ENCODE results near the gene CATSPERD.
"Not testable (repeated sequence)": the region's sequence is repeated elsewhere in the genome, so short reads cannot be mapped to it uniquely, and the experiment has no call there.

The CATSPERD gene

DNA sequence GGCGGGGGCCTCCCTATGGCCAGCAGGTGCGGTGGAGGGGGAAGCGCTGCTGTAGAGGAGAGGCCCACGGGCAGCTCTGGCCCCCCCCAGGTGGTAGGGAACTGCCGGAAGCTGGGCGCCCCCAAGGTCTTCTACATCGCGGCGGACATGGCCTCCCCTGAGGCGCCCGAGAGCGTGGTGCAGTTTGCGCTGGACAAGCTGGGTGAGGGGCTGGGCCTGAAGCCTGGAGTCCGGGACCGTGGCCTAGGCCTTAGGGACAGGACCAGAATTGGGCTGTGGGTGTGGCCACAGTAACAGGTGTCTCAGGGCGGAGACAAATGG, 34.2 kb upstream of the CATSPERD start:
- no peak for DNase-seq (ENCODE audit: low read depth in 1 of 2, low spot score in 1 of 2)

DNA sequence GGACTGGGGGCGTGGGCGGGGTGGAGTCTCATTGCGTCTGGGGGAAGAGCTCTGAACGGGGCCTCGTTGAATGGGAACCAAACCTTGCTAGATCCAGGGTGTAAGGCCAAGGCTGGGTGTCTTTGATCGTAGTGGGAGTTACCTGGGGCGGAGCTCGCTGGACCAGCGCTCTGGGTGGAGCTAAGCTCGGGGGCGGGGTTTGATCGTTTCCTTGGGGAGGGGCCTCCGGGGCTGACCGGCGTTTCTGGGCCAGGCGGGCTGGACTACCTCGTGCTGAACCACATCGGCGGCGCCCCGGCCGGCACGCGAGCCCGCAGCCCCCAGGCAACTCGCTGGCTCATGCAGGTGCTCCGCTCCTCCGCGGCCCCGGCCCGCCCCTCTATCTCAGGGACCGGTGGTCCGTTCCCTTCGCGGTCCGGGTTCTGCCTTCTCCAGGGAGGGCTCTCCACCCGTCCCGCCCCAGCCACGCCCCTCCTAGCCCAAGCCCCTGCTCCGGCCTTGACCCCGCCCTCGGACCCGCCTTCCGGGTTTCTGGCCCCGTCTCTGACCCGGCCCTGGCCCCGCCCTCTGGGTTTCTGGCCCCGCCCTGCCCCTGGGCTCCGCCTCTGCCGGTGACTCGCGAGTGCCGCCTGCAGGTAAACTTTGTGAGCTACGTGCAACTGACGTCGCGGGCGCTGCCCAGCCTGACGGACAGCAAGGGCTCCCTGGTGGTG, 33.6 kb upstream of the CATSPERD start:
- peak; percentile 89 to 96 for DNase-seq (ENCODE audit: low read depth in 1 of 2, low spot score in 1 of 2)

DNA sequence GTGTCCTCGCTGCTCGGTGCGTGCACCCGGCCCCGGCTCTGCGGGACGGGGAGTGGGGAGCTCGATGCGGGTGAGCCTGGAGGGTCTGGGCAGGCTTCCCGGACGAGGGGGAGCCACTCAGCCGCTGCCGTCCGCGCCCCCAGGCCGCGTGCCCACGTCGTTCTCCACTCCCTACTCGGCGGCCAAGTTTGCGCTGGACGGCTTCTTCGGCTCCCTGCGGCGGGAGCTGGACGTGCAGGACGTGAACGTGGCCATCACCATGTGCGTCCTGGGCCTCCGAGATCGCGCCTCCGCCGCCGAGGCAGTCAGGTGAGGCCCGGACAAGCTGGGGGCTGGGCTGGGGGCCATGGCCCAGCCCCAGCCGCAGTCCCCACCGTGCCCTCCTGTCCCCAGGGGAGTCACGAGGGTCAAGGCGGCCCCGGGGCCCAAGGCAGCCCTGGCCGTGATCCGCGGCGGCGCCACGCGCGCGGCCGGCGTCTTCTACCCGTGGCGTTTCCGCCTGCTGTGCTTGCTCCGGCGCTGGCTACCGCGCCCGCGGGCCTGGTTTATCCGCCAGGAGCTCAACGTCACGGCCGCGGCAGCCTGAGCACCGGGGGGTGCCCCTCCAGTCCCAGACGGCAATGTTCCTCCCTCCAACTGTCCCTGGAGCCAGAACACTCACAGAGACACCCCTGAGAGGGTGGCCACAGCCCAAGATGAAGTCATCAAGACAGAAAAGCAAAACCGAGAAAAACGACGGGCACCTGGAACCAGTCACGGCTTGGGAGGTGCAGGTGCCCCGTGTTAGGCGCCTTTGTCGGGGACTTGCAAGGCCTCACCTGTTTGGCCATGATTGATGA, 32.9 kb upstream of the CATSPERD start:
- DNase-seq (ENCODE audit: low read depth in 1 of 2, low spot score in 1 of 2), result no peak

DNA sequence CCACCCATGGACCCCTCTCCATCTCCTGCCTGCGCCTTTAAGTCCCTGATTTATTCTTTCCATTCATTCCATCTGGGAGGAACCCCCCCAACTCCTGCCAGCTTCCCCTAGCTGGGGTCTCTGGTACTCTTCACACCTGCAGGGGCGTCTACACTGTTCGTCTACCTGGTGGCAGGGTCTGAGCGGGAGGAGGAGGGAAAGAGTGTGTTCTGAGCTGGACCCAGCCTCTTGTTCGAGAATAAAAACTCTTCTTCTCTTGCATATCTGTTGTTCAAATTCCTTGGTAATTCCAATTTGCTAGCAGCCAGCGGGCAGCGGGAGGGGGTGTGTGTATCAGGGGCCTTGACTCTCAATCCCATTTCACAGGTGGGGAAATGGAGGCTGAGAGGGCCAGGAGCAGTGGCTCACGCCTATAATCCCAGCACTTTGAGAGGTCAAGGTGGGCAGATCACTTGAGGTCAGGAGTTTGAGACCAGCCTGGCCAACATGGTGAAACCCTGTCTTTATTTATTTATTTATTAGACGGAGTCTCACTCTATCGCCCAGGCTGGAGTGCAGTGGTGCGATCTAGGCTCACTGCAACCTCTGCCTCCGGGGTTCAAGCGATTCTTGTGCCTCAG, 32.1 kb upstream of the CATSPERD start:
- not testable (repeated sequence) for DNase-seq (ENCODE audit: low read depth in 1 of 2, low spot score in 1 of 2)

DNA sequence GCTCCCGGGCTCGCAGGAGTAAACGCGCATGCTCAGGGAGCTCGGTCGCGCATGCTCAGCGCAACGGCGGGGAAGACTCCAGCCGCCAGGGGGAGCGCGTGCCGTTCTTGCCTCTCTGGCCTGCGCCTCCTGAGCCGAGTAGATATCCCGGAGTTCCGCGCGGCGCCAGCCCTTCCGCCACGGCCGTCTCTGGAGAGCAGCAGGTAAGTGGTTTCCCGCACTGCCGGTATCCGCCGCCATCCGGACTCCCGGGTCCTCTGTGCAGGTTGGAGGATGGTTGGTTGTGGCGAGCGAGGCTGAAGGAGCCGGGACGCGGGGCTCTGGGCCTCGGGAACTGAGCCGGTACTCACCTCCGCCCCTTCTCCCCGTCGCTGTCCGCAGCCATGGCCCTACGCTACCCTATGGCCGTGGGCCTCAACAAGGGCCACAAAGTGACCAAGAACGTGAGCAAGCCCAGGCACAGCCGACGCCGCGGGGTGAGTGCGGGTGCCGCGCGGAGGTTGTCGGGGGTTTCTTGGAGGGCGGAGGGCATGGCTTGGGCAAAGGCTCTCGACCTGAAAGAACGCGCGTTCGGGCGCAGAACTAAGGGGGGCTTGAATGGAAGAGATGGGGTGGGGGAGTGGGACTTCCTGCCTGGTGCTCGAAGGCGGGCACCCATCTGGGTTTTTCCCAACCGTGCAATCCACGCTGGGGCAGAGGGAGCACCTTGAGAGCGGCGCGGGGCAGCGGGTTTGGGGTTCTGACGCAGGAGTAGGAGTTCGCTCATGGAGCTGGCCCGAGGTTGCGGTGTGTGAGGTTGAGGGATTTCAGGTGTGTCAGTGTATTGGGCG, 30.1 kb upstream of the CATSPERD start, which contains the start of gene RPL36:
TSS of gene RPL36 (plus strand) at position 171 of the 830 bp plus-strand sequence. CDS start at position 384, 213 bp downstream.
- DNase-seq (ENCODE audit: low read depth in 1 of 2, low spot score in 1 of 2), result peak; percentile 98

DNA sequence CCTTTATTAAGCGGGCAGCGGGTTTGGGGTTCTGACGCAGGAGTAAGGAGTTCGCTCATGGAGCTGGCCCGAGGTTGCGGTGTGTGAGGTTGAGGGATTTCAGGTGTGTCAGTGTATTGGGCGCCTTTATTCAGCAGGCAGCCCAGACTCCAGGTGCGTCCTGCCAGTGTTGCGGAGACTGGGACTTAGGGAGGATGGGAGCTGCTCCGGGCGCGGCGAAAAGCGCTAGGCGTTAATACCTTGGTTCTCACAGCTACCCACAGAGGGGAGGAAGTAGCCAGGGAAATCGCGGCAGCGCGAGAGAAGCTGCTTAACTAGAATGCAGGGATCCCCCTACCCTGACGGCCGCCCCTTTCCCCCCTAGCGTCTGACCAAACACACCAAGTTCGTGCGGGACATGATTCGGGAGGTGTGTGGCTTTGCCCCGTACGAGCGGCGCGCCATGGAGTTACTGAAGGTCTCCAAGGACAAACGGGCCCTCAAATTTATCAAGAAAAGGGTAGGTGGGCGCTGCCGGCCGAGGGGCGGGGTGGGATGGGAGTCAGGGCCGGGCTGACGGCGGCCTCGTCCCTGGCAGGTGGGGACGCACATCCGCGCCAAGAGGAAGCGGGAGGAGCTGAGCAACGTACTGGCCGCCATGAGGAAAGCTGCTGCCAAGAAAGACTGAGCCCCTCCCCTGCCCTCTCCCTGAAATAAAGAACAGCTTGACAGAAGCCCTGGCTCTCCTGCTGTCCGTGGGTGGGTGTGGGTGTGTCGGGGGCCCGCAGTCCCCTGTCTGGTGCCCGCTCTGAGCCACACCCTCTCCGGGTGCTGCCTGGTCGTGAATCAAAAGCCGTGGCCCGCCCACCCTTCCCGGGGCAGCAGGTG, 29.2 kb upstream of the CATSPERD start:
- no peak for DNase-seq (ENCODE audit: low read depth in 1 of 2, low spot score in 1 of 2)

DNA sequence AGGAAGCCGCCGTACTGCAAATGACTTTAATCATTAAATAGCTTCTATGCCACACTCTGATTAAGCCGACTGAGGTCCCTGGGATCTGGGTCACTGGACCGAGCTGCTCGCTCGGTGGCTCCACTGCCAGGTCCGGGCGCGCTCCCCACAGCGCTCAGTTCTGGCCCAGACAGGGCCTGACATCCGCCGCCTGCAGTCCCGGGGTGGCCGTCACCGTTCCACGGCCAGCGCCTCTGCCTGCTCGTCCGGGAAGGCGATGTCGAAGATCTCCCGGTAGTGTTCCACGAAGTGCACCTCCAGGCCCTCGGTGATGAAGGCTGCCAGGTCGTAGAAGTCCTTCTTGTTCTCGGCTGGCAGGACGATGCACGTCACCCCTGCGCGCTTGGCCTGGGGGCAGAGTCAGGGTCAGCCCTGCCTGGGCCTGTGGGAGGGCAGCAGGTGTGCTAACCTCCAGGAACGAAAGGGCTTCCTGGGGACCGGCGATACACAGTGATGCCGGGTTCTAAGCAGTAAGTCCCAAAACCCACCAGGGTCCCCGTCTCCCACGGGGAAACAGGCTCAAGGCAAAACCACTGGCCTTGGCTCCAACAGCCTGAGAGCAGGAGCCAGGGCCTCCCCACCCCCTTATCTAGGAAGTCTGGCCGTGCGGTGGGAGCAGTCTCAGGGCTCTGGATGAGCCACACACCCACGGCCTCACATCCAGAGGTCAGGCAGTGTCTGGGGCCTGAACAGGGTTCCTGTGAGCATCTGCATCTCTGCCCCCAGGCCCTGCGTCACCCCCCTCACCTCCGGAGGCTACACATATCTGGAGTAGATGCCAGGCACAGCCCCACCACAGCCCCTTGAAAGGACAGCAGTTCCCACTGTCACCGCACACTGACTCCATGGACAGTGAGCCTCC, 28.4 kb upstream of the CATSPERD start:
- DNase-seq (ENCODE audit: low read depth in 1 of 2, low spot score in 1 of 2), result no peak

DNA sequence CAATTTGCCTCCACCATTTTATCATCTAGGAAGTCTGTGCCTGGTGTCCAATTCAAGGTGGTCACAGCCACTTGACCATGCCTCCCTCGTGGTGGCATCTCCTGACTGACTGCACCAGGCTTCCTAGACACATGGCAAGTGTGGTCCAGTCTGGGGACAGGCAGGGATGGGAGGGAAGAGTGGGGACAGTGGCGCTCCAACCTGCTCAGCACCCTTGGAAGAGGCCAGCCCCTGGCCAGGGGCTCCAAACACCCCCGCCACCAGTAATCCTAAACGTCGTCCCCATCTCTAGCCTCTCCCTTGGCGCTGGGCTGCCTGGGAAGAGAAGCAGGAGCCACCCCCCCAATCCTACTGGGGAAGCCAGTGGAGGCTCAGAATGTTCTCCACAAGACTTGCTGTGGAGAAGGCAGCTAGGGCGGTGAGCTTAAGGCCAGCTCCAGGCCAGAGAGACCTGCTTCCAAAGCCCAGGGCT, 27.7 kb upstream of the CATSPERD start:
- no peak for DNase-seq (ENCODE audit: low read depth in 1 of 2, low spot score in 1 of 2)

DNA sequence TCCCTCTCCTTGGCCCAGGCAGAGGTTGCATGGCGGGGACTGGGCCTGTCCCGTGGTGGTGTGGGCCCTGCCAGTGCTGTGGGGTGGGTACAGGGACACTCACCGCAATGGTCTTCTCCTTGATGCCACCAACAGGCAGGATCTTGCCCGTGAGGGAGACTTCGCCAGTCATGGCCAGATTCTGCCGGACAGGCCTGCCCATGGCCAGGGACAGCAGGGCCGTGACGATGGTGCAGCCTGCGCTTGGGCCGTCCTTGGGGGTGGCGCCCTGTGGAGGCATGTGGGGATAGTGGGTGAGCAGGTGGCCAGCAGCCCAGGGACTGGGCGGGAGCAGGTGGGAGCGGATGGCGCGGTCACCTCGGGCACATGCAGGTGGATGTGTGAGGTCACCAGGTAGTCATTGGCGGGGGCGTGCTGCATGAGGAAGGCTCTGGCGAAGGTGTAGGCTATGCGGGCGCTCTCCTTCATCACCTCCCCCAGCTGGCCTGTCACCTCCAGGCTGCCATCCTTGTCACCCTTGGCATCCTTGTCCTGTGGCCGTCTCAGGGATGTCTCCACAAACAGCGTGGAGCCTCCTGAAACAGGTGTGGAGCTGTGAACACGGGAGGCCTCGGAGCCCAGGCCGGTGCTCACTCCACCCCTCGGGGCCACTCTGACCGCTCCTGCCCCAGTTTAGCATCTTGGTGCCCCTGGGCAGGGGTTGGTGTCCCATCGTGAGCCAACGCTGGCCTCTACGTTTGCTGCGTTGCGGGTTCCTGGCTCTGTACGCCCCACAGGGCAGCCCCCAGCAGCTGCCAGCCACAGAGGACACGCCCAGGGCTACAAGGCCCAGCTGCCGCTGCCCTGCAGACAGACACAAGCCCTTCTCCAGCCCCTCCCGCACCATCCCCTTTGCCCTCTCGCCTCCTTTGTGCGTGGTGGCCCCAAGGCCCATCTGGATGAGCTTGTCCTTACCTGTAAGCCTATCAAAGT, 27.0 kb upstream of the CATSPERD start:
- no peak for DNase-seq (ENCODE audit: low read depth in 1 of 2, low spot score in 1 of 2)

DNA sequence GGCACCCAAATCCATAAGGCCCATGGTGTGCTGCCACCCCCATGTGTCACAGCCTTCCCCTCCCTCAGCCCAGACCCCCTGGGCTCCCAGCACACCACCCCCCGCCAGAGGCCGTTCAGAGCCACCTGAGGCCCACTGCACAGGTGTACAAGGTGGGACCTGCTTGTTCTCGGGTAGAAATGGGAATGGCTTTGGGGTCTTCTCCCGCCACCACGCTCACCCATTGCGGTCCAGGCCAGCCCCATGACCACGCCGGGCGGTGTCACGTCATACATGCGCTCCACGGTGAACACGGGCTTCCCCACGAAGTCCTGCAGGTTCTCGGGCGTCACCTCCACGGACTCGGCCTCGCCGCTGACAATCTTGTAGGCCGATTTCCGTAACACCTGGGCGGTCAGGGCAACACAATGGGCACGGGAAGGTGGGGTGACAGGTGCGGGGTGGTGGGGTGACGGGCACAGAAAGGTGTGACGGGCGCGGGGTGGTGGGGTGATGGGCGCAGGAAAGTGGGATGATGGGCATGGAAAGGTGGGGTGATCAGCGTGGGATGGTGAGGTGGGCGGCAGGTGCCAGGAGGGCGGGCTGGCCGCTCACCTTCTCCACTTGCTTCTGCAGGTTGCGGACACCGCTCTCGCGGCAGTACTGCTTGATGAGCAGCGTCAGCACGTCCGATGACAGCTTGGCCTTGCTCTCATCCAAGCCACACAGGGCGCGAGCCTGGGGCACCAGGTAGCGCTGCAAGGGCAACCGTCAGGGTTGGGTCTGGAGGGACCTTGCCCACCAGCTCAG, 26.1 kb upstream of the CATSPERD start:
- DNase-seq (ENCODE audit: low read depth in 1 of 2, low spot score in 1 of 2), result no peak

DNA sequence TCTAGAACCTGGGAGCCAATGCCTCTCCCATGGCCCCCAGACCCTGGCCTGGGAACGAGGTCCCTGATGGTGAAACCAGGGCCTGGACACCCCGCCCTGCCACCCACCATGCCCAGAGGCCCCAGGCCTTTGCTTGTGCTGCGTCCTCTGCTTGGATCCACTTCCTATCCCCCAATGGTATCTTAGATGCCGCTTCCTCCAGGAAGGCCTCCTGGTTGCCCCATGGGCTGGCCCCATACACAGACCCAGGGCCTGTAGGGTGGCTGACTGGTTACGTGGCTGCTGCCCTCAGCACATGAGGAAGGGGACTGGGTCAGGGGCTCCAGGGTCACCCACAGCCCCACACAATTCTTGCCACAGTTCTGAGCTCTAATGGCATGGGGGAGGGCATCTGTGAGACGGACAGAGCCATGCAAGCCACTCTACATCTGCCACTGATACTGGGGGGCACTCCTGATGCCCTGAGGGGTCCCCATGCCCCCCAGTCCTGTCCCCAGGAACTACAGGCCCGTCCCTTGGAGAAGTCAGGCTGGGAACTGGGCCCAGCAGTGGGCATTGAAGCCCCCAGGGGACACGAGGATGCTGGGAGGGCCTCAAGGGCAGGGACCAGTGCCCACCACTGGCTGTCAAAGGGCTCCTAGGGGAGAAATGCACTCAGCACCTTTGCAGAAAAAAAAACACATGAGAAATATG, 25.3 kb upstream of the CATSPERD start:
- no peak for DNase-seq (ENCODE audit: low read depth in 1 of 2, low spot score in 1 of 2)

DNA sequence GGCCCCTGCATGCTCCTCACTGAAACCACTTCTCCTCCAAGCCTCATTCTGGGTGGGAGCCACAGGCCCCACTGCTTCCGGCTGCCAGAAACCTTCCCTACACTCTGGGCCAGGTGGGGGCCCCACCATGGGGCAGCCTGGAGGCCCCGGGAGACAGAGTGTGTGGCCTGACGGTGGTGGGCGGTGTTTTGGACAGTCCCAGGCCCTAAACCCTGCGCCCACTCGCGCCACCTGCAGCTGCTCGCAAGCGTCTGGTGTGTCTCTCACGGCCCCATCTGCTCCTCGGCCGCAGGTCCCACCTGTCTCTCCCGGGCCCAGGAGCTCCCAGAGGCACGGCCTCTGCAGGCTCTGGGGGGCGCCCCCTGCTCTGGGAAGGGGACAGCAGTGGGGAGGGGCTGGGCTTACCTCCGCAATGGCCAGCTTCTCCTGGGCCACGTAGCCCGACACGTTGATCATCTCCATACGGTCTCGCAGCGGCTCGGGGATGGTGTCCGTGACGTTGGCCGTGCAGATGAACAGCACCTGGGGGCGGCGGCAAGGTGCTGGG, 24.7 kb upstream of the CATSPERD start:
- no peak for DNase-seq (ENCODE audit: low read depth in 1 of 2, low spot score in 1 of 2)

DNA sequence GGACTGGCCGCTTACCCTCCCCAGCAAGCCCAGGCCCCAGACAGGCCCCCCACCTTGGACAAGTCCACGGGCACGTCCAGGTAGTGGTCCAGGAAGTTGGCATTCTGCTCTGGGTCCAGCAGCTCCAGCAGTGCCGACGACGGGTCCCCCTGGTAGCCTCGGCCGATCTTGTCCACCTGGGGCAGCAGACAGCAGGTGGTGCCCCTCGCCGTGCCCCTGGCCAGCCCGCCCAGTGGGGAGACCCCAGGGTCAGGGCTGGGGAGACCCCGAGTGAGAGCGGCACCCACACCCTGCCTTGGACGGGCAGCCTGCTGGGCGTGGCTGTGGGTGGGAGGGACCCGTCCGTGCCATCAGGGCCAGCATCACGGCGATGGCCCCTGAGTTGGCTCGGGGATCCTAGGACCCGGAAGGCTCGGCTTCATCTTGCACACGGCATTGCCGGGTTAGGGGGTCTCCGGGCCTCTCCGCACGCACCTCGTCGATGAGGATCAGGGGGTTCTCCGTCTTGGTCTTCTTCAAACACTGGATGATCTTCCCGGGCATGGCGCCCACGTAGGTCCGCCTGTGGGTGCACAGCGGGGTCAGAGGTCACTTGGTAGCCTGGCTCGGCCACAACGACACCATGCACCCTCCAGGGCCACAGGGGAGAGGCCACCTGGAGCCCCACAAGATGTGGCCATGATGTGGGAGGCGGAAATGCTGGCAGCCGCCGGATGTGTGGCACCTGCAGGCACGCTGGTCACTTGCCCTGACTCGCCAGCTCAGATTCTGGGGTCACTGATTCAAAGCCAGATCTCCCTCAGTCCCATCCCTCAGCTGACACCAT, 24.0 kb upstream of the CATSPERD start:
- no peak for DNase-seq (ENCODE audit: low read depth in 1 of 2, low spot score in 1 of 2)

DNA sequence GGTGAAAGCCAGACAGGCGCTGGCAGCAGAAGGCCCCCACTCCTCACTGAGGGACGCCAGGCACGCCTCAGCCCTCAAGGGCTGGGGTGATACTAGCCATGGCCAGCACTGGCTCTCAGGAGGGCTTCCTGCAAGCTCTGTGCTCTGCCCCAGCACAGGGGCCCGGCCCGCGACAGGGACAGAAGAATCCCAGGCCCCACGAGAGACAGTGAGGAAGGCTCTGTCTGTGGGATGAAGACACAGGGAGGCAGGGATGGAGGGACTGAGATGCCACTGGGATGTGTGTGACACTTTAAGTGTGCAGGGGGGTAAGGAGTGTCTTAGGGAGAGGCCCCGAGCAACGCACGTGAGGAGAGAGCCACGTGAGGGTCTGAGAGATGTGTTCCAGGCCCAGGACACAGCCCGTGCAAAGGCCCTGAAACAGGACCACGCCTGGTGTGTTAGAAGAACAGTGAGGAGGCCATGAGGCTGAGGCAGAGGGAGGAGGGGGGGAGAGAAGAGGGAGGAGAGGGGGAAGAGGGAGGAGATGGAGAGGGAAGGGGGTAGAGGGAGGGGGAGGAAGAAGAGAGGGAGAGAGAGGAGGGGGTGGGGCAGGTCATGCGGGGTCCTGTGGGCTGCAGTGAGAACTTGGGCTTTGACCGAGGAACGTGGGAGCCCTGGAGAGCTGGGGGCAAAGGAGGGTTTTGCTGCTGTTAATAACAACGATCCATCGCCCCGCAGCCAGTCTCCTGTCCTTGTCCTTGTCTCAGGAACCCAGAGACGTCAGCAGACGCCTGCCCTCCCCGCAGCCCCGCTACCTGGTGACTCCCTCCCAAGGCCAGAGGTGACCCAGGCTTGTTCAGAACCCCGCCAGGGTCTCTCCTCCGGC, 23.2 kb upstream of the CATSPERD start:
- no peak for DNase-seq (ENCODE audit: low read depth in 1 of 2, low spot score in 1 of 2)

All from activated T-helper 1 cell treated with anti-CD3 and anti-CD28 coated beads, Interleukin-2, amount 50 U/mL, for 16 hours (primary cell).